Measurements from ENCODE around the gene DNAJC5.

GRCh38 chr20:63881451-63882226, 13.3 kb upstream of the DNAJC5 start:
- TF ChIP-seq GATA2 (IDR thresholded peaks at IDR 0.05; ENCODE audit: low read depth, low read length) = no peak
- no peak for TF ChIP-seq GATA3 (IDR thresholded peaks at IDR 0.05; ENCODE audit: low read depth, low read length)
